ENCODE data around the gene TLN1. TPM values are rescaled to one million over a fixed set of nuclear protein-coding genes. Genes with fewer than 3 reads are reported as not detected.

The TLN1 gene
- total RNA-seq, 1 experiment from 2014 or later = 347 TPM

GRCh38 chr9:35763803-35764202, 31.8 kb upstream of the TLN1 start:
- H3K4me1 ChIP-seq (ENCODE audit: control insufficient read depth, insufficient read depth, low read length) = peaks cover 12% of the 10 kb centered on the region

GRCh38 chr9:35763181-35763580, 31.2 kb upstream of the TLN1 start:
- CTCF ChIA-PET = no interaction called here
- no peak overlapping the region for H3K4me3 ChIP-seq (ENCODE audit: low read depth in 2 of 2, low read length in 2 of 2)
- H3K36me3 ChIP-seq (ENCODE audit: control insufficient read depth, insufficient read depth, low read length) = no peaks in the 10 kb centered on the region
- in situ Hi-C loops (cut with HindIII; ENCODE audit: low pct_unique_long_range_greater_than_20kb, low sequenced_read_pairs) (no loop called here), intact Hi-C loops (cut with micrococcal nuclease; ENCODE audit: unreplicated experiment) (no loop called here)
- H3K27ac ChIP-seq (ENCODE audit: low read length) = no peak overlapping the region
- POLR2A ChIA-PET = interaction anchor here (0.6 to 0.7 kb wide), 2 partner anchors 31 to 178 kb away, joined by 5 to 7 read pairs; partner anchors contain the start of gene CREB3
- H3K4me1 ChIP-seq (ENCODE audit: control insufficient read depth, insufficient read depth, low read length) = peaks cover 18% of the 10 kb centered on the region
- BruUV-seq (replicated peaks) = no TSS peak
- DNase-seq (ENCODE audit: low read depth, low spot score) (no peak), ATAC-seq (no peak)
- no peaks in the 10 kb centered on the region for H3K27me3 ChIP-seq (ENCODE audit: control insufficient read depth, insufficient read depth, low read length)
- H3K9me3 ChIP-seq (ENCODE audit: control insufficient read depth, insufficient read depth, low read depth, low read length) = no peaks in the 10 kb centered on the region
- no peak for TF ChIP-seq SIN3A (IDR thresholded peaks at IDR 0.05; ENCODE audit: borderline replicate concordance, insufficient read depth, low read depth, low read length)
- TF ChIP-seq REST (IDR thresholded peaks at IDR 0.05; ENCODE audit: insufficient read depth in 1 of 2, low read depth in 2 of 2, low read length in 1 of 2) = no peak
- TF ChIP-seq CTCF (IDR thresholded peaks at IDR 0.05) = no peak
- no peak for TF ChIP-seq TCF7L2 (IDR thresholded peaks at IDR 0.05; ENCODE audit: low read depth, low read length)
- no peak for TF ChIP-seq POLR2AphosphoS5 (IDR thresholded peaks at IDR 0.05; ENCODE audit: low read depth, low read length)

More at GRCh38 chr9:35763803-35764202, 31.8 kb upstream of the TLN1 start:
- TF ChIP-seq CTCF (IDR thresholded peaks at IDR 0.05) = no peak
- no peak for TF ChIP-seq POLR2AphosphoS5 (IDR thresholded peaks at IDR 0.05; ENCODE audit: low read depth, low read length)
- intact Hi-C loops (cut with micrococcal nuclease; ENCODE audit: unreplicated experiment) (no loop called here), in situ Hi-C loops (cut with HindIII; ENCODE audit: low pct_unique_long_range_greater_than_20kb, low sequenced_read_pairs) (no loop called here)
- no peak for DNase-seq (ENCODE audit: low read depth, low spot score)
- Histone ChIP-seq H3K36me3 (ENCODE audit: control insufficient read depth, insufficient read depth, low read length) (no peaks in the 10 kb centered on the region), H3K4me3 (ENCODE audit: low read depth in 2 of 2, low read length in 2 of 2) (no peak overlapping the region), H3K9me3 (ENCODE audit: control insufficient read depth, insufficient read depth, low read depth, low read length) (no peaks in the 10 kb centered on the region), H3K27me3 (ENCODE audit: control insufficient read depth, insufficient read depth, low read length) (no peaks in the 10 kb centered on the region), H3K27ac (ENCODE audit: low read length) (no peak overlapping the region)
- POLR2A ChIA-PET = no interaction called here
- no TSS peak for BruUV-seq (replicated peaks)
- CTCF ChIA-PET = no interaction called here
- ATAC-seq = no peak

Measured in Panc1 (cell line).